K562 (cell line): ENCODE measurements around the gene PDE6C. TPM values are rescaled to one million over a fixed set of nuclear protein-coding genes. Genes with fewer than 3 reads are reported as not detected.

Experiments used
- ATAC-seq: fragments of 200-7000 bp; cut with Tn5 transposase; 3 replicates; pipeline ENCODE4 v1.9.1; 2020; ENCODE audit warnings: moderate library complexity
- BruUV-seq: library from RNA; stranded (reverse); fragments of 400-500 nt; replicated peaks from 2 replicates; lab custom pipeline; 2021; lab: Mats Ljungman, UMichigan
- CTCF ChIA-PET: fragments of 300-600 bp; formaldehyde crosslinking; extraction: SDS; loops from one replicate; lab custom pipeline; 2021; ENCODE audit warnings: low intra/inter-chr PET ratio; lab: Yijun Ruan, JAX
- POLR2A ChIA-PET: fragments of 300-600, 350-650 bp; sonication (Branson Sonifier 250); formaldehyde crosslinking; extraction: SDS; loops from one replicate; lab custom pipeline; 2021; ENCODE audit warnings: antibody characterized with exemption, inconsistent platforms; lab: Yijun Ruan, JAX
- DNase-seq, 4 experiments: peaks; one replicate each; pipeline versions ENCODE4 v3.0.0 to v3.0.0-alpha.2; 2011 to 2018; ENCODE audit warnings: low spot score in 3 of 4, mixed read lengths in 3 of 4; ENCODE audit errors: extremely low read depth in 1 of 4
- FAIRE-seq: peaks from 2 replicates; lab custom pipeline; 2011; peaks lifted over from hg19 to GRCh38; lab: Jason Lieb, UNC
- H2AFZ ChIP-seq: 2 replicates; pipeline ENCODE4 v1.6.0; 2011; ENCODE audit warnings: low read depth, low read length, control low read depth, inconsistent platforms
- H3K27ac ChIP-seq: fragments of 200-600 bp; 3 replicates; pipeline ENCODE4 v1.8.0; 2011; ENCODE audit warnings: low read depth, mild to moderate bottlenecking, control low read depth, inconsistent platforms, low read length, moderate library complexity, mixed read lengths; ENCODE audit errors: extremely low read depth
- H3K27me3 ChIP-seq, 2 experiments: fragments of 300-600 bp in 1 of 2; 2 replicates in 1 of 2; 3 replicates in 1 of 2; pipeline versions ENCODE4 v1.6.0 to v1.8.0; 2011; ENCODE audit warnings: inconsistent platforms in 2 of 2, low read length in 2 of 2, mild to moderate bottlenecking in 1 of 2, mixed read lengths in 1 of 2, moderate library complexity in 1 of 2; ENCODE audit not compliant: control insufficient read depth in 2 of 2, insufficient read depth in 2 of 2
- H3K36me3 ChIP-seq: fragments of 300-600 bp; 3 replicates; pipeline ENCODE4 v1.8.0; 2011; ENCODE audit warnings: mild to moderate bottlenecking, low read length, inconsistent platforms; ENCODE audit not compliant: control insufficient read depth, insufficient read depth
- H3K4me1 ChIP-seq, 2 experiments: fragments of 200-600 bp in 1 of 2; replicated peaks in 1 of 2; 2 replicates in 1 of 2; 3 replicates in 1 of 2; pipeline versions ENCODE4 v1.5.1 to v1.8.0; 2011; ENCODE audit warnings: inconsistent platforms in 2 of 2, low read length in 2 of 2, mild to moderate bottlenecking in 1 of 2, mixed read lengths in 1 of 2, moderate library complexity in 1 of 2; ENCODE audit not compliant: control insufficient read depth in 2 of 2, insufficient read depth in 2 of 2
- H3K4me2 ChIP-seq: 2 replicates; pipeline ENCODE4 v1.6.1; 2011; ENCODE audit warnings: low read length, control low read depth, inconsistent platforms, mixed read lengths; ENCODE audit not compliant: insufficient read depth
- H3K4me3 ChIP-seq: fragments of 200-600 bp; sonication (generic), shearing (Covaris generic); 2 replicates; pipeline ENCODE4 v1.5.1; 2016; ENCODE audit warnings: control low read depth, inconsistent platforms
- H3K79me2 ChIP-seq: fragments of 200-600 bp; 3 replicates; pipeline ENCODE4 v1.8.0; 2011; ENCODE audit warnings: low read length, inconsistent platforms; ENCODE audit not compliant: control insufficient read depth, insufficient read depth
- H3K9ac ChIP-seq, 2 experiments: 2 replicates each; pipeline versions ENCODE4 v1.6.0 to v1.6.1; 2011; ENCODE audit warnings: low read depth in 2 of 2, low read length in 2 of 2, control low read depth in 1 of 2, inconsistent platforms in 1 of 2, mild to moderate bottlenecking in 1 of 2, mixed read lengths in 1 of 2; ENCODE audit not compliant: insufficient read depth in 1 of 2
- H3K9me1 ChIP-seq: one replicate; pipeline ENCODE4 v1.6.0; 2011; ENCODE audit warnings: inconsistent platforms, mild to moderate bottlenecking, low read length, moderate library complexity; ENCODE audit not compliant: control insufficient read depth, insufficient read depth
- H3K9me3 ChIP-seq: replicated peaks from 2 replicates; pipeline ENCODE4 v1.5.1; 2011; ENCODE audit warnings: low read depth, low read length, inconsistent platforms; ENCODE audit not compliant: control insufficient read depth, insufficient read depth
- H4K20me1 ChIP-seq: replicated peaks from 2 replicates; pipeline ENCODE4 v1.6.1; 2011; ENCODE audit warnings: low read length, inconsistent platforms, mixed read lengths; ENCODE audit not compliant: control insufficient read depth, insufficient read depth
- ARHGAP35 ChIP-seq: fragments of 450-650 bp; IDR thresholded peaks from 2 replicates; pipeline ENCODE4 v1.6.1; 2018; ENCODE audit not compliant: partially characterized antibody
- BMI1 ChIP-seq: fragments of 150-350 bp; IDR thresholded peaks from 2 replicates; pipeline ENCODE4 v1.6.1; 2014; ENCODE audit warnings: low read length
- CBFA2T3 ChIP-seq: fragments of 450-650 bp; IDR thresholded peaks from 2 replicates; pipeline ENCODE4 v1.6.1; 2017
- DPF2 ChIP-seq: fragments of 450-650 bp; IDR thresholded peaks from 2 replicates; pipeline ENCODE4 v1.6.1; 2016
- FOXK1 ChIP-seq: sonication (generic); formaldehyde crosslinking; IDR thresholded peaks from 2 replicates; pipeline ENCODE4 v1.8.0; 2022; ENCODE audit warnings: missing genetic modification reagents, mild to moderate bottlenecking, borderline replicate concordance
- KHSRP ChIP-seq: fragments of 450-650 bp; IDR thresholded peaks from 2 replicates; pipeline ENCODE4 v1.6.1; 2017
- PHB2 ChIP-seq: fragments of 450-650 bp; IDR thresholded peaks from 2 replicates; pipeline ENCODE4 v1.6.1; 2017; ENCODE audit warnings: low read depth
- ZNF347 ChIP-seq: fragments of 450-650 bp; formaldehyde crosslinking; IDR thresholded peaks from 2 replicates; pipeline ENCODE4 v1.4.0; 2020; ENCODE audit warnings: low read depth, mild to moderate bottlenecking, moderate library complexity
- ZNF586 ChIP-seq: fragments of 450-650 bp; formaldehyde crosslinking; conservative IDR thresholded peaks from 2 replicates; pipeline ENCODE4 v1.4.0; 2020; ENCODE audit warnings: mild to moderate bottlenecking, moderate library complexity
- WGBS: fragments of 100-300 bp; shearing (Covaris generic); methylation state at CpG from one replicate; pipeline ENCODE4 v1.1.6; 2016; ENCODE audit warnings: low coverage, mixed read lengths; ENCODE audit not compliant: insufficient coverage; ENCODE audit errors: missing lambda C conversion rate; 5-methylcytosine and 5-hydroxymethylcytosine counted together
- in situ Hi-C: fragments of 300-500 bp; cut with MboI; formaldehyde crosslinking; loops from 4 replicates; pipeline ENCODE4 v1.15.0; 2018; ENCODE audit warnings: inconsistent platforms, mixed read lengths
- intact Hi-C: fragments of 100-400 bp; cut with micrococcal nuclease; formaldehyde crosslinking; loops from 2 replicates; pipeline ENCODE4 v1.14.2; 2022
- polyA plus RNA-seq, 8 experiments: library from polyadenylated mRNA; depleted of rRNA in 4 of 8; stranded (reverse) in 5 of 8; unstranded in 3 of 8; fragments of >200 nt; fragmentation: Nextera tagmentation in 2 of 8; fragmentation: Illumina TruSeq in 1 of 8; extraction: Ambion mirVana in 2 of 8; extraction: Trizol in 1 of 8; gene quantifications; 2 replicates each; pipeline versions ENCODE4 v1.2.1 to v1.2.3, GENCODE V29; 2011 to 2014; ENCODE audit warnings: inconsistent platforms in 1 of 8, missing spikeins in 1 of 8
- total RNA-seq, 7 experiments: library from RNA; depleted of rRNA in 6 of 7; stranded (reverse); fragments of >200 nt in 6 of 7; fragmentation: Illumina TruSeq in 2 of 7; extraction: Trizol in 2 of 7; gene quantifications; 2 replicates each; pipeline versions ENCODE4 v1.2.1 to v1.2.3, GENCODE V29; 2011 to 2021; ENCODE audit warnings: low replicate concordance in 1 of 7
- TF ChIP-seq, protein P1 (sequence below), 2 experiments: IDR thresholded peaks; 2 replicates each; pipeline ENCODE4 v1.6.1; 2011; ENCODE audit warnings: borderline replicate concordance in 1 of 2, control low read depth in 1 of 2, low read depth in 1 of 2, low read length in 1 of 2, mild to moderate bottlenecking in 1 of 2, mixed read lengths in 1 of 2, moderate library complexity in 1 of 2; ENCODE audit not compliant: insufficient read depth in 1 of 2, insufficient read length in 1 of 2, poor library complexity in 1 of 2, severe bottlenecking in 1 of 2; ENCODE audit errors: extremely low read depth in 1 of 2
- TF ChIP-seq, protein P2 (sequence below): fragments of 250-450 bp; sonication (Bioruptor Pico); IDR thresholded peaks from 2 replicates; pipeline ENCODE4 v1.5.0; 2020; ENCODE audit warnings: mild to moderate bottlenecking, borderline replicate concordance

Gene PDE6C
- total and polyA plus RNA-seq, 9 of the 15 experiments (the other 6 are each of a cell fraction or from before 2014, with no cell fraction given) = not detected

DNA sequence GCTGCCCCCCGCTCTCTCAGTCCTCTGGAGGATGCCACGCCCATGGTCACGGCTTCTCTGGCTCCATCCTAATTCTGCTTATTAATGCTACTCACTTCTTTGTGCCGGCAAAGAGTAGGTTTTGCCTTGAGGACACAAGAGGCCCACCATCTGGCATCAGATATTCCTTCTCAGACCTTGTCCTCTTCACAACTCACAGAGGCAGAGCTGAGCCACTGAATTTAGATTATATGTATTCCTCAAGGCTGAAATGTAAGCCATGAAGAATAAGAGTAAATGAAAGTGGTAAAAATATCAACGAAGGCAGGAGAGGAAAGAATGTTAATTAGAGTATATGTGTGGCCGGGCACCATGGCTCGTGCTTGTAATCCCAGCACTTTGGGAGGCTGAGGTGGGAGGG, 17.8 kb upstream of the PDE6C start:
- Histone ChIP-seq H3K4me1 (no peaks in the 10 kb centered on the region; a peak in 1 of 5 replicates), H3K36me3 (no peaks in the 10 kb centered on the region), H3K79me2 (no peaks in the 10 kb centered on the region), H3K9me3 (no peaks in the 10 kb centered on the region), H3K27me3 (peaks cover 0 to 12% of the 10 kb centered on the region in 2 experiments; a peak in 2 of 5 replicates), H3K4me2 (no peak overlapping the region), H3K9ac (no peak overlapping the region), H3K9me1 (no peaks in the 10 kb centered on the region)
- CTCF ChIA-PET = no interaction called here
- intact Hi-C loops = no loop called here
- POLR2A ChIA-PET = no interaction called here
- BruUV-seq = no TSS peak
- no peak for DNase-seq
- 9% methylated on average over 7 of the region's 7 CpGs for WGBS
- in situ Hi-C loops = no loop called here
- TF ChIP-seq ZNF586 (CRISPR knock-in tag) = no peak
- TF ChIP-seq, protein P1, sequence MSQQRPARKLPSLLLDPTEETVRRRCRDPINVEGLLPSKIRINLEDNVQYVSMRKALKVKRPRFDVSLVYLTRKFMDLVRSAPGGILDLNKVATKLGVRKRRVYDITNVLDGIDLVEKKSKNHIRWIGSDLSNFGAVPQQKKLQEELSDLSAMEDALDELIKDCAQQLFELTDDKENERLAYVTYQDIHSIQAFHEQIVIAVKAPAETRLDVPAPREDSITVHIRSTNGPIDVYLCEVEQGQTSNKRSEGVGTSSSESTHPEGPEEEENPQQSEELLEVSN (IDR thresholded peaks at IDR 0.05; ENCODE audit: borderline replicate concordance in 1 of 2, extremely low read depth in 1 of 2, insufficient read depth in 1 of 2, insufficient read length in 1 of 2, low read depth in 1 of 2, low read length in 1 of 2, poor library complexity in 1 of 2, severe bottlenecking in 1 of 2) = no peak
- TF ChIP-seq FOXK1 = no peak
- TF ChIP-seq BMI1 = no peak
- TF ChIP-seq DPF2 = no peak
- TF ChIP-seq ARHGAP35 = no peak
- TF ChIP-seq CBFA2T3 = no peak
- TF ChIP-seq, protein P2, sequence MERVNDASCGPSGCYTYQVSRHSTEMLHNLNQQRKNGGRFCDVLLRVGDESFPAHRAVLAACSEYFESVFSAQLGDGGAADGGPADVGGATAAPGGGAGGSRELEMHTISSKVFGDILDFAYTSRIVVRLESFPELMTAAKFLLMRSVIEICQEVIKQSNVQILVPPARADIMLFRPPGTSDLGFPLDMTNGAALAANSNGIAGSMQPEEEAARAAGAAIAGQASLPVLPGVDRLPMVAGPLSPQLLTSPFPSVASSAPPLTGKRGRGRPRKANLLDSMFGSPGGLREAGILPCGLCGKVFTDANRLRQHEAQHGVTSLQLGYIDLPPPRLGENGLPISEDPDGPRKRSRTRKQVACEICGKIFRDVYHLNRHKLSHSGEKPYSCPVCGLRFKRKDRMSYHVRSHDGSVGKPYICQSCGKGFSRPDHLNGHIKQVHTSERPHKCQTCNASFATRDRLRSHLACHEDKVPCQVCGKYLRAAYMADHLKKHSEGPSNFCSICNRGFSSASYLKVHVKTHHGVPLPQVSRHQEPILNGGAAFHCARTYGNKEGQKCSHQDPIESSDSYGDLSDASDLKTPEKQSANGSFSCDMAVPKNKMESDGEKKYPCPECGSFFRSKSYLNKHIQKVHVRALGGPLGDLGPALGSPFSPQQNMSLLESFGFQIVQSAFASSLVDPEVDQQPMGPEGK (CRISPR knock-in tag) = no peak
- TF ChIP-seq KHSRP = no peak
- no peak for TF ChIP-seq ZNF347 (CRISPR knock-in tag)
- TF ChIP-seq PHB2 = no peak
- TF ChIP-seq, all 486 proteins: peak for 0
- no peak for FAIRE-seq
- Histone ChIP-seq H2AFZ (no peak overlapping the region), H3K27ac (no peak overlapping the region), H4K20me1 (no peaks in the 10 kb centered on the region), H3K4me3 (no peak overlapping the region)
- no peak for ATAC-seq
